GM18502 (cell line): ENCODE data around the gene P2RX4.
"Not testable (repeated sequence)": the region's sequence is repeated elsewhere in the genome, so short reads cannot be mapped to it uniquely, and the experiment has no call there.

ENCODE experiments used
- ATAC-seq: cut with Tn5 transposase; IDR thresholded peaks from one replicate; pipeline ENCODE4 v1.9.1; 2021; ENCODE audit warnings: mild to moderate bottlenecking; ENCODE audit not compliant: unreplicated experiment, poor library complexity

P2RX4 gene

GRCh38 chr12:121218588-121219352 lies 8.8 kb downstream of the P2RX4 start:
- ATAC-seq: no peak

DNA sequence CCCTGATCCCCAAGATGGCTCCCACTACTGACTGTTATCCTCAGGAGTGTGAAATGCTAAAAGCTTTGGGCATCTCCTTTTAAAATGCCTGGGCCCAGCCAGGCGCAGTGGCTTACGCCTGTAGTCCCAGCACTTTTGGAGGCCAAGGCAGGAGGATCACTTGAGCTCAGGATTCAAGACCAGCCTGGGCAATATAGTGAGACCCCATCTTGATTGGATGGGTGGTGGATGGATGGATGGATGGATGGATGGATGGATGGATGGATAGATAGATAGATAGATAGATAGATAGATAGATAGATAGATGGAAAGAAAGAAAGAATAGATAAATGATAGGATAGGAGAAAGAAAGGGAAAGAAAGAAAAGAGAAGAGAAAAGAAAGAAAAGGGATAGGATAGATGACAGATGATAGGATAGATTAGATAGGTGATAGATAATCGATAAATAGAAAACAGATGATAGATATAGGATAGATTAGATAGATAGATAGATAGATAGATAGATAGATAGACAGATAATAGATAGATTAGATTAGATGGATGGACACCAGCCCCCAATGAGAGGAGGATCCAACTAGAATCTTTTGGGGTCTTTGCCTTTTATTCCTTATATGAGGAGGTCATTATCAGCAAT lies 9.5 kb downstream of the P2RX4 start:
- ATAC-seq: no peak

- ATAC-seq: no peak
Measured at GRCh38 chr12:121222847-121223246, 12.9 kb downstream of the P2RX4 start.

GRCh38 chr12:121223292-121224285 lies 13.7 kb downstream of the P2RX4 start:
- ATAC-seq: no peak

GRCh38 chr12:121224591-121224990 lies 14.7 kb downstream of the P2RX4 start:
- ATAC-seq: no peak

DNA sequence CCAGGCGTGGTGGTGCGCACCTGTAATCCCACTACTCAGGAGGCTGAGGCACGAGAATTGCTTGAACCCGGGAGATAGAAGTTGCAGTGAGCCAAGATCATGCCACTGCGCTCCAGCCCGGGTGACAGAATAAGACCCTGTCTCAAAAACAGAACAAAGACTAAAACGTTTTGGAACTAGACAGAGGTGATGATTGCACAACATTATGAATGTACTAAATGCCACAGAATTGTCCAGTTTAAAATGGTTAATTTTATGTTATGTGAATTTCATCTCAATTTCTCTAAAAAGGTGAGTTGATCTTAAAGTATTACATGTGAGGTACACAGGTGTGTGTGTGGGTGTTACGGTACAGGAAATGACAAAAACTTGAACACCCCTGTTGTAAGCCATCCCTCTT lies 16.5 kb downstream of the P2RX4 start:
- ATAC-seq: no peak

- ATAC-seq: not testable (repeated sequence)
Measured at GRCh38 chr12:121226871-121227270, 16.9 kb downstream of the P2RX4 start.

DNA sequence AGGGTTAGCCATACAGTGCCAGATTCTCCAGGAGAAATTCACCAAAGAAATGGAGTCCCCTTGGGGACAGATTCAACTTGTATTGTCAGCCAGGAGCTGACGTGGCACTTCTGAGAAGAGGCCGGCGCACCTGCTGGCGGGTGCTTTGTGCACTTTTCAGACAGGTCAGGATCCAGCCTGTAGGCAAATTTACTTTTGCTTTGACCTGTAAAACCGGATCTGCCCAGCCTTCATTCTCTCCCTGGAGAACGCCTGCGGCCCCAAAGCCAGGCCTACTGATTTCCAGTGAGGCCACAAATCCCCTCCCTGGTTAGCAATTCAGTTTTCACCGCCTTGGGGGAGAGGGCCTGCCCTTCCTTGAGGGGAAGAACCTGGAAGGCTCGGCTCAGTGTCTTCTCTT lies 17.4 kb downstream of the P2RX4 start:
- ATAC-seq: peak; percentile 80

DNA sequence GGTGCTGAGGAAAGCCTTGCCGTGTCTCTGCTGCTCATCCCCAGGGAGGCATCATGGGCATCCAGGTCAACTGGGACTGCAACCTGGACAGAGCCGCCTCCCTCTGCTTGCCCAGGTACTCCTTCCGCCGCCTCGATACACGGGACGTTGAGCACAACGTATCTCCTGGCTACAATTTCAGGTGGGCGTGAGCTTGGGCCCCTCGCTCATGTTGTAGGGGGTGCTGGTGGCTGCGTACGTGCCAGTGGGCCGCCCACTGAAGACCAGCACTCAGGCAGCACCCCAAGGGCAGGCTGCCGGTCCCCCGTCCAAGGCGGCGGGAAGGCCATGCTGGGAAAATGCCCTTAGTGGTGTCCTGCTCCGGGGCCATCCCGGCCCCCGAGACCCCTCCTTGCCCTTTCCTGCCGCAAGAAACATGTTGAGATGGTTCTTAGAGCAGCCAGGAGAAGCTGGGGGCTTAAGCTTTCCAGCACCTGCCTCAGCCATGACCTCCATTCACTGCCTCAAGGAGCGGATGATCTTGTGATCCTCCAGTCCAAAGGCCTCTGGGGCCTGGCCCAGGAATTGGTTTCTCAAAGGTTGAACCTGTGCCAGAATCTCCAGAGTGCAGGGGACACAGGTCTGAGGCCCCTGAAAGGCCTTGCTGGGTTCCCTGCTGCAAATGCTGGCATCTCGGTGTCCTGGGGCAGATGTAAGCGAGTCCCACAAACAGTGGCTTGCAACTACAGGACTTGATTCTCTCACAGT lies 19.2 kb downstream of the P2RX4 start:
- no peak for ATAC-seq

GRCh38 chr12:121229826-121230537 lies 20.1 kb downstream of the P2RX4 start:
- not testable (repeated sequence) for ATAC-seq

DNA sequence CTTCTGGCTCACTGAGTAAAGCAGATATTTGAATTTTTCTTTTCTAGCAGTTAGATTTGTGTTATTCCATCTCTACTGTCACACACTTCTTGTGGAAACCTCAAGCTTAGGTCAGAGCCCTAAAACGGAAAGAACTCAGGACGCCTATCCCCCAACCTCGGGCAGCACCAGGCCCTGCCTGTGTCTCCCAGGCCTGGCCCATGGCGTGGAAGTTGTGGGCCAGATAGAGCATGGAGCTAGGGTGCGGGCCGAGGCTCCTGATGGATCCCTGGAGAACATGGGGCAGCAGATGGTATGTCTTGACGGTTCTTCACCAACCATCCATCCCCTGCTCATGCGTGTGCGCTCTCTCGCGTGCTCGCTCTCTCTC lies 20.6 kb downstream of the P2RX4 start:
- ATAC-seq: no peak

DNA sequence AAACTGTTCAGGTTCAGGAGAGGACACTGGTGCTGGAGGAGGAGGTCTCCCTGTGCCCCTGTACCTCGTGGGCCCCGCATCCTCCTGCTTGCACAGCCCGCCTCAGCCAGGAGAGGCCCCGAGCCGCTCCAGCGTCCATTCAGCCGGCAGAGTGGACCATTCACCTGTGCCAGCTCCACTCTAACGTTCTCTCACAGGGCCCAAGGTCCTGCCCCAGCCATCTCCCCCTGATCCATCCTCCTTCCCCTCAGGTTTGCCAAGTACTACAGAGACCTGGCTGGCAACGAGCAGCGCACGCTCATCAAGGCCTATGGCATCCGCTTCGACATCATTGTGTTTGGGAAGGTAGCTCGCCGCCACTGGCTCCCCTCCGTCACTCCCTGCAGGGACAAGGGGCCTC lies 22.2 kb downstream of the P2RX4 start:
- ATAC-seq: no peak

GRCh38 chr12:121232977-121233627 lies 23.2 kb downstream of the P2RX4 start:
- no peak for ATAC-seq

GRCh38 chr12:121233628-121234020 lies 23.7 kb downstream of the P2RX4 start:
- ATAC-seq: no peak

- no peak for ATAC-seq
Measured at GRCh38 chr12:121236776-121237175, 26.8 kb downstream of the P2RX4 start.

DNA sequence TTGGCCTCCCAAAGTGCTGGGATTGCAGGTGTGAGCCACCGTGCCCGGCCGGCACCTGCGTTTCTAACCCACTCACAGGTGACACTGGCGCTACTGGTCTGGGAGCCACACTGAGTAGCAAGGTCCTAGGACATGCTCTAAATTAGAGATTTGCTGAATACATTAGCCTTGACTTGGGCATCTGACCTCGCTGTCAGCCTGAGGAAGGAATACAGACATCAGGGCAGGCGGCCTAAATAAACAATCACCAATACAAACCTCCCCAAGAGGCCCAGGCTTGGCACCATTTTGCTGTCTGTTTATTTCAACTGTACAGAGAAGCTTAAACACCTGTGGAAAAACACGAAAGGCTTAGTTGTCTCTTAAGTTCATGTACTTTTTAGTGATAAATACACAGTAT lies 27.5 kb downstream of the P2RX4 start:
- no peak for ATAC-seq

- ATAC-seq: no peak
Measured at GRCh38 chr12:121238086-121238485, 28.2 kb downstream of the P2RX4 start.

DNA sequence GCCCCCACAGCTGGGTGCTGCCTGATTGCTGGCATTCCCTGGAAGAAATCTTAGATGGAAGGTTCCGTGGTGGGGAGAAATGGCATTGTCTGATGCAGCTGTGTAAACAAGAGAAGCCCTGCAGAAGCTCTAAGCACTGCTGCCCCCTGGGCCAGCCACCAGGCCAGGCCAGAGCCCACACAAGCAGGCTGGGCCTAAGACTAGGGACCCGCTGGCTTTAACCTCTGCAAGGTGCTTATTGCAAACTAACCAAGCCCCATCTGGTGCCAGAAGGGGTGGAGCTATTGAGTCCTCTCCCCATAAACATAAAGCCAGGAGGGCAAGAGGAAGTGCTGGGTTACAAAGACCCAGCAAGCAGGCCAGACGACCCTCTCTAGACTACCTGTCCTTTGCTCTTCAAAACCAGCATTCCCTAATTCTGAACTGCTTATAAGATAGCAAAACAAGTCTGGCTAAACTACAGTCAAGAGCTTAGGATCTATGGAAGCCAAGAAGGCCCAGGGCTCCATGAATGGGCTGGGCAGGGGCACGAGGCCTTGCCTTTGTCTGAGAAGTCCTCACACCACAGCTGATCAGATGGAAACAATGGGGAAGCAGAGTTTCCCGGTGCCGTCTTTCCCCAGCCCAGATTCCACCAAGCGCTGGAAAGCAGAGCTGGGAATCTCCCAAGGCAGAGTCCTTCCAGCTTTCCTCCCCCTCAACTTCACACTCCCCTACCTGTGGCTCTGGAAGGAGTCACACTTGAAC lies 28.8 kb downstream of the P2RX4 start:
- ATAC-seq: no peak
